GM12875 (cell line): ENCODE data around the gene GATM.
"Not testable (repeated sequence)": the region's sequence is repeated elsewhere in the genome, so short reads cannot be mapped to it uniquely, and the experiment has no call there.

ENCODE experiments used
- H3K4me3 ChIP-seq: one replicate; pipeline ENCODE4 v1.5.1; 2011; ENCODE audit warnings: low read depth, low read length, control low read depth
- TF ChIP-seq, protein P1 (sequence below): IDR thresholded peaks from 2 replicates; pipeline ENCODE4 v1.5.1; 2011; ENCODE audit warnings: low read depth, mild to moderate bottlenecking, control low read depth, inconsistent platforms, low read length, moderate library complexity, borderline replicate concordance; ENCODE audit not compliant: insufficient read depth

GATM gene

DNA sequence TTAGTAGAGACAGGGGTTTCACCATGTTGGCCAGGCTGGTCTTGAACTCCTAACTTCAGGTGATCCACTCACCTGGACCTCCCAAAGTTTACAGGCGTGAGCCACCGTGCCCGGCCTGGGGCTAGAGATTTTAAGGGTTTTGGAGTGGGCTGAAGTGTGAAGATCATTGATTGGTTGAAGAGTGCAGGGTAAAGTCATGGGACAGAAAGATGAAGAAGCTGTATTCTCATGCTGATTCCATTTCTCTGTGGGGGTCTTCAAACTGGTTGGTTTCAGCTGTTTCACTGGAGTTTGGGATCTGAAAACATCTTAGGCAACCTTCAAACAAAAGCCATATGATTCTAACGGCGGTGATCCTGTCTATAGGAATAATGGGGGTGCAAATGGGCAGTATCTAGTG is 52.1 kb downstream of the GATM start:
- TF ChIP-seq, protein P1, sequence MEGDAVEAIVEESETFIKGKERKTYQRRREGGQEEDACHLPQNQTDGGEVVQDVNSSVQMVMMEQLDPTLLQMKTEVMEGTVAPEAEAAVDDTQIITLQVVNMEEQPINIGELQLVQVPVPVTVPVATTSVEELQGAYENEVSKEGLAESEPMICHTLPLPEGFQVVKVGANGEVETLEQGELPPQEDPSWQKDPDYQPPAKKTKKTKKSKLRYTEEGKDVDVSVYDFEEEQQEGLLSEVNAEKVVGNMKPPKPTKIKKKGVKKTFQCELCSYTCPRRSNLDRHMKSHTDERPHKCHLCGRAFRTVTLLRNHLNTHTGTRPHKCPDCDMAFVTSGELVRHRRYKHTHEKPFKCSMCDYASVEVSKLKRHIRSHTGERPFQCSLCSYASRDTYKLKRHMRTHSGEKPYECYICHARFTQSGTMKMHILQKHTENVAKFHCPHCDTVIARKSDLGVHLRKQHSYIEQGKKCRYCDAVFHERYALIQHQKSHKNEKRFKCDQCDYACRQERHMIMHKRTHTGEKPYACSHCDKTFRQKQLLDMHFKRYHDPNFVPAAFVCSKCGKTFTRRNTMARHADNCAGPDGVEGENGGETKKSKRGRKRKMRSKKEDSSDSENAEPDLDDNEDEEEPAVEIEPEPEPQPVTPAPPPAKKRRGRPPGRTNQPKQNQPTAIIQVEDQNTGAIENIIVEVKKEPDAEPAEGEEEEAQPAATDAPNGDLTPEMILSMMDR: no peak
- no peak overlapping the region for H3K4me3 ChIP-seq

DNA sequence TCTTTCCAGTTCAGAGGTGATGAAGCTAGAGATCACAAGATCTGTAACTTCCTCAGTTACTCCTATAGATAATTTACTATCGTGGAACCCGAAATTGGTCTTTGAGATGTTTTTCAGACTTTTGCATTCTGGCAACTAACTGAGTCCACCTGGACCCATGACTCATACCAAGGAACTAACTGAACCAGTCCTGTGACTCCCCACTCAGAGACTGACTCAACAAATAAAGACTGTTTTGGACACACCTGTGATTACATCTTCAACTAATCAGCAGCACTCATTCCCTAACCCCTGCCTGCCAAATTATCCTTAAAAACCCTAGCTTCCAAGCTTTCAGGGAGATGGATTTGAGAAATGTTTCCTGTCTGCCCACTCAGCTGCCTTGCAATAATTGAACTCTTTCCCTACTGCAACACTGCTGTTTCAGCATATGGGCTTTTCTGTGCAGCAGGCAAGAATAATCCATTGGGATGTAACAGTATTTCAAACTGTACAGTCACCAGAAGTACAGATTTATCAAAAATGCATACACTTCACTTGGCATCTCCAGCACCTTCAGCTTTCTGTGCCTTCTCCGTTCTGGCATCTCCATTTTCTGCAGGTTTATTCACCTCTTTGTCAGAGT is 57.7 kb downstream of the GATM start:
- TF ChIP-seq, protein P1: no peak
- H3K4me3 ChIP-seq: no peak overlapping the region

DNA sequence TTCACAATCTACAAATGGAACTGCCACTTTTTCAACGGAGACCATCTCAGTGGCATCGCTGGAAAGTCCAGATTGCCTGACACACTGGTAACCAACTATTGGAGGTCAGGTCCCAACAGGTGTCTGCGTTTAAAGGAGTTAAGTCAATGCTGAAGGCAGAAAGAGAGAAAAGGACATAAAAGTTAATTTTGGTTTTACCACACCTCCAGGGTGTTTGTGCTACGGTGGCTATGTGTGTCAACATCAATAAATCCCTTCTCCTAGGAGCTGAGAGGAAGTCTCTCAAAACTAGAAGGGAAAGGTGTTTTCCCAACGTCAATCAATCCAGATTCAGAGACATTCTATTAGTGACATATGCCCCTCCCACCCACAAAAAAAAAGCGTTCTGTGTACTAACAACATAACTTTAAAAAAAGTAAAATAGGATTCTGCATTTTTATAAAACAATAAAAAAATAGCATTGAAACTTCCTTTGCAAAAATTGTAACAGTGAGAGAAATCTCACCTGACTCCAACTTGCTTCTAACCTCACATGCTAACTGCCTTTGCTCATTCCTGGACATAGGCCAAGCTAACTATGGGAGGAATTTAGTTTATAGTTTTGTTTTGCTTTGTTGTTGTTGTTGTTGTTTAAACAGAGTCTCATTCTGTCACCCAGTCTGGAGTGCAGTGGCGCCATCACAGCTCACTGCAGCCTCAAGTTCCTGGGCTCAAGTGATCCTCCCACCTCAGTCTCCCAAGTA is 58.7 kb downstream of the GATM start:
- no peak overlapping the region for H3K4me3 ChIP-seq
- TF ChIP-seq, protein P1: no peak

DNA sequence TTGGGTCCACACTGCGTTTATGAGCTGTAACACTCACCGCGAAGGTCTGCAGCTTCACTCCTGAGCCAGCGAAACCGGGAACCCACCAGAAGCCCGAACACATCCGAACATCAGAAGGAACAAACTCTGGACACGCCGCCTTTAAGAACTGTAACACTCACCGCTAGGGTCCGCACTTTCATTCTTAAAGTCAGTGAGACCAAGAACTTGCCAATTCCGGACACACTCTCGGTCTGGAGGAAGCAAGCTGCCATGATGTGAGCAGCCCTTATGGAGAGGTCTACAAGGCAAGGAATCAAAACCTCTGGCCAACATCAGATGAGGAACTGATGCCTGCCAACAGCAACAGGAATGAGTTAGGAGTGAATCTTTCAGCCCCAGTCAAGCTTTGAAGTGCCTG is 63.4 kb downstream of the GATM start:
- no peak overlapping the region for H3K4me3 ChIP-seq
- TF ChIP-seq, protein P1: no peak

DNA sequence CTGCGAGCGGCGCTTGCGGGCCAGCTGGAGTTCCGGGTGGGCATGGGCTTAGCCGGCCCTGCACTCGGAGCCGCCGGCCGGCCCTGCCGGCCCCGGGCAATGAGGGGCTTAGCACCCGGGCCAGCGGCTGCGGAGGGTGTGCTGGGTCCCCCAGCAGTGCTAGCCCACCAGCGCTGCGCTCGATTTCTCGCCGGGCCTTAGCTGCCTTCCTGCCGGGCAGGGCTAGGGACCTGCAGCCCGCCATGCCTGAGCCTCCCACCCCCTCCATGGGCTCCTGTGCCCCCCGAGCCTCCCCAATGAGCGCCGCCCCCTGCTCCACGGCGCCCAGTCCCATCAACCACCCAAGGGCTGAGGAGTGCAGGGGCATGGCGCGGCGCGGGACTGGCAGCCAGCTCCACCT is 64.2 kb downstream of the GATM start:
- not testable (repeated sequence) for H3K4me3 ChIP-seq
